Neural progenitor cell (in vitro differentiated cells): ENCODE measurements around the gene IL20RB. TPM values are rescaled to one million over a fixed set of nuclear protein-coding genes. Genes with fewer than 3 reads are reported as not detected.

Source experiments
- DNase-seq: peaks from one replicate; pipeline ENCODE4 v3.0.0-alpha.2; 2016; ENCODE audit warnings: low spot score
- H2AFZ ChIP-seq: fragments of 200-600 bp; sonication (generic); replicated peaks from 2 replicates; pipeline ENCODE4 v1.6.1; 2016; ENCODE audit warnings: antibody characterized with exemption
- H3F3A ChIP-seq: fragments of 200-600 bp; sonication (generic); 2 replicates; pipeline ENCODE4 v1.6.1; 2016; ENCODE audit warnings: antibody characterized with exemption, low read depth
- H3K27ac ChIP-seq: fragments of 200-600 bp; sonication (generic); 2 replicates; pipeline ENCODE4 v1.5.1; 2016; ENCODE audit warnings: mild to moderate bottlenecking
- H3K27me3 ChIP-seq: fragments of 200-600 bp; sonication (generic); 2 replicates; pipeline ENCODE4 v1.6.1; 2016; ENCODE audit warnings: mild to moderate bottlenecking, moderate library complexity
- H3K36me3 ChIP-seq: fragments of 200-600 bp; sonication (generic); 2 replicates; pipeline ENCODE4 v1.5.1; 2016
- H3K4me1 ChIP-seq: fragments of 200-600 bp; sonication (generic); 2 replicates; pipeline ENCODE4 v1.6.1; 2016; ENCODE audit warnings: mixed run types
- H3K4me2 ChIP-seq: fragments of 200-600 bp; sonication (generic); 2 replicates; pipeline ENCODE4 v1.6.1; 2016
- H3K4me3 ChIP-seq: fragments of 200-600 bp; sonication (generic); 2 replicates; pipeline ENCODE4 v1.5.1; 2016
- H3K79me2 ChIP-seq: fragments of 200-600 bp; sonication (generic); 2 replicates; pipeline ENCODE4 v1.6.1; 2016; ENCODE audit warnings: low read depth
- H3K9ac ChIP-seq: fragments of 200-600 bp; sonication (generic); 2 replicates; pipeline ENCODE4 v1.6.1; 2016
- H3K9me3 ChIP-seq: fragments of 200-600 bp; sonication (generic); 2 replicates; pipeline ENCODE4 v1.5.1; 2016; ENCODE audit warnings: low read depth
- H4K20me1 ChIP-seq: fragments of 200-600 bp; sonication (generic); 2 replicates; pipeline ENCODE4 v1.6.1; 2016; ENCODE audit warnings: low read depth
- H3K27ac Mint-ChIP-seq: 3 replicates; pipeline ENCODE4 v1.8.0; 2021; ENCODE audit warnings: mixed read lengths
- H3K27me3 Mint-ChIP-seq: 2 replicates; pipeline ENCODE4 v1.8.0; 2022; ENCODE audit warnings: low read depth, mild to moderate bottlenecking, inconsistent platforms, moderate library complexity, mixed read lengths; ENCODE audit not compliant: insufficient read depth
- H3K36me3 Mint-ChIP-seq: 3 replicates; pipeline ENCODE4 v1.8.0; 2021; ENCODE audit warnings: mixed read lengths
- H3K4me1 Mint-ChIP-seq: 3 replicates; pipeline ENCODE4 v1.8.0; 2021; ENCODE audit warnings: mixed read lengths
- H3K4me3 Mint-ChIP-seq: 3 replicates; pipeline ENCODE4 v1.8.0; 2021; ENCODE audit warnings: mild to moderate bottlenecking, moderate library complexity, mixed read lengths
- H3K9me3 Mint-ChIP-seq: 3 replicates; pipeline ENCODE4 v1.8.0; 2020; ENCODE audit warnings: mixed read lengths
- CTCF ChIP-seq: fragments of 200-600 bp; sonication (generic); IDR thresholded peaks from 2 replicates; pipeline ENCODE4 v1.5.1; 2017; ENCODE audit warnings: antibody characterized with exemption, mild to moderate bottlenecking
- EZH2 ChIP-seq: fragments of 200-600 bp; sonication (generic); IDR thresholded peaks from 2 replicates; pipeline ENCODE4 v1.6.1; 2017; ENCODE audit warnings: antibody characterized with exemption, mild to moderate bottlenecking, moderate library complexity
- EZH2phosphoT487 ChIP-seq: fragments of 200-600 bp; sonication (generic); IDR thresholded peaks from 2 replicates; pipeline ENCODE4 v1.6.1; 2017; ENCODE audit warnings: antibody characterized with exemption
- total RNA-seq: library from RNA; depleted of rRNA; stranded (reverse); fragments of >200 nt; gene quantifications from 2 replicates; pipeline ENCODE4 v1.2.3, GENCODE V29; 2015; ENCODE audit warnings: low replicate concordance

IL20RB gene
- total RNA-seq, 1 donor from 2014 or later = 2.5 TPM

GRCh38 chr3:136910697-136911096 is 47.1 kb upstream of the IL20RB start:
- no peaks in the 10 kb centered on the region for H3K27me3 Mint-ChIP-seq
- H3K27ac Mint-ChIP-seq = no peak overlapping the region
- Histone ChIP-seq H2AFZ (no peak overlapping the region), H3K36me3 (peaks cover 4% of the 10 kb centered on the region), H3K9me3 (no peaks in the 10 kb centered on the region), H3K27me3 (no peaks in the 10 kb centered on the region), H3K27ac (no peak overlapping the region), H3K9ac (no peak overlapping the region), H3K79me2 (peaks cover 100% of the 10 kb centered on the region), H3K4me3 (no peak overlapping the region), H3K4me1 (peaks cover 13% of the 10 kb centered on the region), H3F3A (no peaks in the 10 kb centered on the region), H4K20me1 (peaks cover 22% of the 10 kb centered on the region), H3K4me2 (no peak overlapping the region)
- no peak for TF ChIP-seq EZH2phosphoT487
- no peak for TF ChIP-seq EZH2
- TF ChIP-seq CTCF = no peak
- peaks cover 73% of the 10 kb centered on the region for H3K9me3 Mint-ChIP-seq
- no peaks in the 10 kb centered on the region for H3K4me1 Mint-ChIP-seq
- H3K36me3 Mint-ChIP-seq = peaks cover 59% of the 10 kb centered on the region
- DNase-seq = no peak
- H3K4me3 Mint-ChIP-seq = no peak overlapping the region

GRCh38 chr3:136913168-136913567 is 44.6 kb upstream of the IL20RB start:
- H3K27ac Mint-ChIP-seq = no peak overlapping the region
- H3K36me3 ChIP-seq = peaks cover 4% of the 10 kb centered on the region
- peaks cover 56% of the 10 kb centered on the region for H3K36me3 Mint-ChIP-seq
- no peak overlapping the region for H3K9ac ChIP-seq
- no peaks in the 10 kb centered on the region for H3K27me3 ChIP-seq
- H3K4me1 ChIP-seq = peaks cover 13% of the 10 kb centered on the region
- H2AFZ ChIP-seq = no peak overlapping the region
- no peaks in the 10 kb centered on the region for H3K4me1 Mint-ChIP-seq
- no peak overlapping the region for H3K4me3 ChIP-seq
- peaks cover 70% of the 10 kb centered on the region for H3K9me3 Mint-ChIP-seq
- no peaks in the 10 kb centered on the region for H3K27me3 Mint-ChIP-seq
- H3F3A ChIP-seq = no peaks in the 10 kb centered on the region
- H3K27ac ChIP-seq = no peak overlapping the region
- no peaks in the 10 kb centered on the region for H3K9me3 ChIP-seq
- H3K79me2 ChIP-seq = peaks cover 98% of the 10 kb centered on the region
- DNase-seq = no peak
- no peak overlapping the region for H3K4me2 ChIP-seq
- no peak for TF ChIP-seq CTCF
- TF ChIP-seq EZH2 = no peak
- no peak for TF ChIP-seq EZH2phosphoT487
- H3K4me3 Mint-ChIP-seq = no peak overlapping the region
- H4K20me1 ChIP-seq = peaks cover 9% of the 10 kb centered on the region

- TF ChIP-seq CTCF = no peak
- TF ChIP-seq EZH2phosphoT487 = no peak
- TF ChIP-seq EZH2 = no peak
- H3K9ac ChIP-seq = no peak overlapping the region
- Mint-ChIP-seq H3K36me3 (peaks cover 58% of the 10 kb centered on the region), H3K27ac (no peak overlapping the region), H3K4me1 (no peaks in the 10 kb centered on the region), H3K4me3 (no peak overlapping the region), H3K9me3 (peaks cover 65% of the 10 kb centered on the region), H3K27me3 (no peaks in the 10 kb centered on the region)
- H3F3A ChIP-seq = no peaks in the 10 kb centered on the region
- peaks cover 4% of the 10 kb centered on the region for H3K36me3 ChIP-seq
- H3K27me3 ChIP-seq = no peaks in the 10 kb centered on the region
- no peaks in the 10 kb centered on the region for H3K9me3 ChIP-seq
- no peak overlapping the region for H2AFZ ChIP-seq
- H3K79me2 ChIP-seq = peaks cover 97% of the 10 kb centered on the region
- no peak overlapping the region for H3K27ac ChIP-seq
- DNase-seq = no peak
- H4K20me1 ChIP-seq = peaks cover 7% of the 10 kb centered on the region
- no peak overlapping the region for H3K4me2 ChIP-seq
- H3K4me1 ChIP-seq = peaks cover 13% of the 10 kb centered on the region
- H3K4me3 ChIP-seq = no peak overlapping the region
Measured at GRCh38 chr3:136914739-136915138, 43.0 kb upstream of the IL20RB start.
